RPMI8226 (cell line): ENCODE measurements around the gene GATAD2B.
"Not testable (repeated sequence)": the region's sequence is repeated elsewhere in the genome, so short reads cannot be mapped to it uniquely, and the experiment has no call there.

Experiments
- DNase-seq: peaks from one replicate; pipeline ENCODE4 v3.0.0-alpha.2; 2015

GATAD2B gene

GRCh38 chr1:153776352-153776751, 146.4 kb downstream of the GATAD2B start:
- no peak for DNase-seq

GRCh38 chr1:153775458-153776327, 147.1 kb downstream of the GATAD2B start:
- peak; percentile 84 for DNase-seq

- no peak for DNase-seq
These were observed 147.9 kb downstream of the GATAD2B start, which contains the start of gene SLC27A3 for GRCh38 chr1:153774780-153775457. TSS of gene SLC27A3 (plus strand) at chr1:153775407. CDS start at chr1:153775498, 91 bp downstream.

GRCh38 chr1:153774026-153774595, 148.7 kb downstream of the GATAD2B start:
- no peak for DNase-seq

GRCh38 chr1:153773096-153773921, 149.5 kb downstream of the GATAD2B start:
- no peak for DNase-seq

- DNase-seq, result no peak
These were observed 150.8 kb downstream of the GATAD2B start for GRCh38 chr1:153771841-153772593.

- DNase-seq, result no peak
These were observed 151.5 kb downstream of the GATAD2B start for GRCh38 chr1:153771261-153771660.

- DNase-seq, result no peak
These were observed 152.0 kb downstream of the GATAD2B start for GRCh38 chr1:153770797-153771196.

- no peak for DNase-seq
These were observed 153.6 kb downstream of the GATAD2B start for GRCh38 chr1:153769221-153769620.

- no peak for DNase-seq
These were observed 154.2 kb downstream of the GATAD2B start for GRCh38 chr1:153768316-153769181.

GRCh38 chr1:153767519-153767918, 155.3 kb downstream of the GATAD2B start:
- no peak for DNase-seq

GRCh38 chr1:153766663-153767062, 156.1 kb downstream of the GATAD2B start:
- DNase-seq, result not testable (repeated sequence)

- DNase-seq, result no peak
These were observed 158.5 kb downstream of the GATAD2B start for GRCh38 chr1:153764310-153764709.

- DNase-seq, result no peak
These were observed 159.2 kb downstream of the GATAD2B start for GRCh38 chr1:153763365-153764225.

GRCh38 chr1:153760440-153760839, 162.3 kb downstream of the GATAD2B start:
- no peak for DNase-seq
